Mammary epithelial cell (primary cell): ENCODE measurements around the gene INPP5A.

Experiments
- CTCF ChIP-seq, 2 donors: IDR thresholded peaks in 1 of 2; conservative IDR thresholded peaks in 1 of 2; 2 replicates each; pipeline ENCODE4 v1.5.1; 2011 to 2012; ENCODE audit warnings: inconsistent platforms in 2 of 2, low read length in 2 of 2, mild to moderate bottlenecking in 2 of 2, control low read depth in 1 of 2, low read depth in 1 of 2; ENCODE audit not compliant: insufficient read depth in 1 of 2; ENCODE audit errors: extremely low read depth in 1 of 2
- EZH2 ChIP-seq: IDR thresholded peaks from 2 replicates; pipeline ENCODE4 v1.6.1; 2012; ENCODE audit warnings: low read length, inconsistent platforms, borderline replicate concordance

GRCh38 chr10:132806561-132807003 is 269.0 kb downstream of the INPP5A start:
- TF ChIP-seq EZH2 (no peak), CTCF (conservative IDR thresholded peaks at IDR 0.05 in 1 of 2, IDR thresholded peaks at IDR 0.05 in 1 of 2; ENCODE audit: extremely low read depth in 1 of 2, insufficient read depth in 1 of 2, low read depth in 1 of 2, low read length in 2 of 2) (no peak)
